ENCODE measurements around the gene IL19.

IL19 gene

DNA sequence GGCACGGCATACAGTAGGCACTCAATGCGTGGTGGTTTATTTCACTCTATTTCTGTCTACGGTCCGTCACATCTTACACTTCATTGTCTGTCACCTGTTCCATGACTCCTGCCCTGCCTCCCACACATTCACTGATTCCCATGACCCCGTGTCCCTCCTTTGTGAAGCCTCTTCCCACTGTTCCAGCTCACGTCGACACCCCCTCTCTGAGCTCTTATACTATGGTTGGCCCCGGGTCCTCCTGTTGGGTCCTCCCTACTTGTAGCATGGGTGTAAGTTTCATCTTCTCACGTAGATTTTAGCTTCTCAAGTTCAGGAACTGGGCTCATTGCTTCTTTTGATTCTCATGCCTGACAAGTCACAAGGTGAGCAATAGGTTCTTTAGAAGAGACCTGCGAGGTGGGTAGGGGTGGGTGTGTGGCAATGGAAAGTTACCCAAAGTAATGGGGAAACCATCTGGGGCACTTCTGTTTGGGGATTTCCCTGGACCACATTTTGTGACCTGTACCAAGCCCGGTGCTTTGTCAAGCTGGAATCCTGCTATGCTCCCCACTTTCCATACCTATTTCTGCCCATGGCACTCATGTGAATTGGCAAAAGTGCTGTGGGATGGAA lies 23.8 kb downstream of the IL19 start:
- ChIA-PET CTCF (interaction anchor here (0.6 to 1.4 kb wide), 2 partner anchors 17 to 69 kb away, joined by 3 to 5 read pairs; no protein-coding TSS in a partner anchor), POLR2A (no interaction called here)
- TF ChIP-seq, protein P1, sequence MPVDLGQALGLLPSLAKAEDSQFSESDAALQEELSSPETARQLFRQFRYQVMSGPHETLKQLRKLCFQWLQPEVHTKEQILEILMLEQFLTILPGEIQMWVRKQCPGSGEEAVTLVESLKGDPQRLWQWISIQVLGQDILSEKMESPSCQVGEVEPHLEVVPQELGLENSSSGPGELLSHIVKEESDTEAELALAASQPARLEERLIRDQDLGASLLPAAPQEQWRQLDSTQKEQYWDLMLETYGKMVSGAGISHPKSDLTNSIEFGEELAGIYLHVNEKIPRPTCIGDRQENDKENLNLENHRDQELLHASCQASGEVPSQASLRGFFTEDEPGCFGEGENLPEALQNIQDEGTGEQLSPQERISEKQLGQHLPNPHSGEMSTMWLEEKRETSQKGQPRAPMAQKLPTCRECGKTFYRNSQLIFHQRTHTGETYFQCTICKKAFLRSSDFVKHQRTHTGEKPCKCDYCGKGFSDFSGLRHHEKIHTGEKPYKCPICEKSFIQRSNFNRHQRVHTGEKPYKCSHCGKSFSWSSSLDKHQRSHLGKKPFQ (tag by site-specific recombination; IDR thresholded peaks at IDR 0.05) = no peak
- no peak for TF ChIP-seq ZFP3 (tag by site-specific recombination; IDR thresholded peaks at IDR 0.05; ENCODE audit: low read depth)
- no peak for TF ChIP-seq SP7 (tag by site-specific recombination; IDR thresholded peaks at IDR 0.05)
- no peak for TF ChIP-seq ZNF211 (tag by site-specific recombination; IDR thresholded peaks at IDR 0.05; ENCODE audit: low read depth)
- TF ChIP-seq ZNF311 (tag by site-specific recombination; IDR thresholded peaks at IDR 0.05; ENCODE audit: borderline replicate concordance) = no peak
- Histone ChIP-seq H3K27ac (ENCODE audit: extremely low read depth, low read depth, low read length) (no peak overlapping the region), H3K4me3 (ENCODE audit: low read depth, low read length) (no peak overlapping the region), H3K4me1 (ENCODE audit: control insufficient read depth, insufficient read depth, low read length) (no peaks in the 10 kb centered on the region), H3K36me3 (ENCODE audit: control insufficient read depth in 2 of 2, insufficient read depth in 1 of 2, low read length in 2 of 2) (no peaks in the 10 kb centered on the region), H3K9me3 (ENCODE audit: control insufficient read depth, insufficient read depth, low read depth, low read length) (no peaks in the 10 kb centered on the region)

DNA sequence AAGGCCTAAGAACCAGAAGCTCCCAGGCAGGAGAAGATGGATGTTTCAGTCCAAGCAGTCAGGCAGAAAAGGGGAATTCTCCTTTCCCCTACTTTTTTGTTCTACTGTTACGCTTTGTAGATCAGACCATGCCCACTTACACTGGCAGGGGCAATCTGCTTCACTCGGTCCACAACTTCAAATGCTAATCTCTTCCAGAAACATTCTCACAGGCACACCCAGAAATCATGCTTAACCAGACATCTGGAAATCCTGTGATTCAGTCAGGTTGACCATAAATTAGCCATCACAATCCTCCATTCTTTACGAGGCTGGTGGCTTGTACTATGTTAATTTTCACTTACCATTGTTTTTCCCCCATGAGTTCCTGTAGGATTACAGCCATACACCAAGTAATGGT lies 25.5 kb downstream of the IL19 start:
- no peaks in the 10 kb centered on the region for H3K4me1 ChIP-seq (ENCODE audit: control insufficient read depth, insufficient read depth, low read length)
- no peaks in the 10 kb centered on the region for H3K9me3 ChIP-seq (ENCODE audit: control insufficient read depth, insufficient read depth, low read depth, low read length)
- no peak for TF ChIP-seq IKZF3 (tag by site-specific recombination; IDR thresholded peaks at IDR 0.05)
- TF ChIP-seq, protein P2, sequence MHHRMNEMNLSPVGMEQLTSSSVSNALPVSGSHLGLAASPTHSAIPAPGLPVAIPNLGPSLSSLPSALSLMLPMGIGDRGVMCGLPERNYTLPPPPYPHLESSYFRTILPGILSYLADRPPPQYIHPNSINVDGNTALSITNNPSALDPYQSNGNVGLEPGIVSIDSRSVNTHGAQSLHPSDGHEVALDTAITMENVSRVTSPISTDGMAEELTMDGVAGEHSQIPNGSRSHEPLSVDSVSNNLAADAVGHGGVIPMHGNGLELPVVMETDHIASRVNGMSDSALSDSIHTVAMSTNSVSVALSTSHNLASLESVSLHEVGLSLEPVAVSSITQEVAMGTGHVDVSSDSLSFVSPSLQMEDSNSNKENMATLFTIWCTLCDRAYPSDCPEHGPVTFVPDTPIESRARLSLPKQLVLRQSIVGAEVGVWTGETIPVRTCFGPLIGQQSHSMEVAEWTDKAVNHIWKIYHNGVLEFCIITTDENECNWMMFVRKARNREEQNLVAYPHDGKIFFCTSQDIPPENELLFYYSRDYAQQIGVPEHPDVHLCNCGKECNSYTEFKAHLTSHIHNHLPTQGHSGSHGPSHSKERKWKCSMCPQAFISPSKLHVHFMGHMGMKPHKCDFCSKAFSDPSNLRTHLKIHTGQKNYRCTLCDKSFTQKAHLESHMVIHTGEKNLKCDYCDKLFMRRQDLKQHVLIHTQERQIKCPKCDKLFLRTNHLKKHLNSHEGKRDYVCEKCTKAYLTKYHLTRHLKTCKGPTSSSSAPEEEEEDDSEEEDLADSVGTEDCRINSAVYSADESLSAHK (tag by site-specific recombination; IDR thresholded peaks at IDR 0.05) = no peak
- no peak for TF ChIP-seq ZNF76 (tag by site-specific recombination; IDR thresholded peaks at IDR 0.05; ENCODE audit: borderline replicate concordance, low read depth)
- TF ChIP-seq, protein P3, sequence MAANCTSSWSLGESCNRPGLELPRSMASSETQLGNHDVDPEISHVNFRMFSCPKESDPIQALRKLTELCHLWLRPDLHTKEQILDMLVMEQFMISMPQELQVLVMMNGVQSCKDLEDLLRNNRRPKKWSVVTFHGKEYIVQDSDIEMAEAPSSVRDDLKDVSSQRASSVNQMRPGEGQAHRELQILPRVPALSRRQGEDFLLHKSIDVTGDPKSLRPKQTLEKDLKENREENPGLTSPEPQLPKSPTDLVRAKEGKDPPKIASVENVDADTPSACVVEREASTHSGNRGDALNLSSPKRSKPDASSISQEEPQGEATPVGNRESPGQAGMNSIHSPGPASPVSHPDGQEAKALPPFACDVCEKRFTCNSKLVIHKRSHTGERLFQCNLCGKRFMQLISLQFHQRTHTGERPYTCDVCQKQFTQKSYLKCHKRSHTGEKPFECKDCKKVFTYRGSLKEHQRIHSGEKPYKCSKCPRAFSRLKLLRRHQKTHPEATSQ (tag by site-specific recombination; IDR thresholded peaks at IDR 0.05) = no peak
- no peak for TF ChIP-seq ZNF426 (tag by site-specific recombination; IDR thresholded peaks at IDR 0.05)
- no peak for TF ChIP-seq KLF7 (tag by site-specific recombination; IDR thresholded peaks at IDR 0.05; ENCODE audit: borderline replicate concordance)
- TF ChIP-seq WT1 (tag by site-specific recombination; IDR thresholded peaks at IDR 0.05) = no peak
- TF ChIP-seq, protein P4, sequence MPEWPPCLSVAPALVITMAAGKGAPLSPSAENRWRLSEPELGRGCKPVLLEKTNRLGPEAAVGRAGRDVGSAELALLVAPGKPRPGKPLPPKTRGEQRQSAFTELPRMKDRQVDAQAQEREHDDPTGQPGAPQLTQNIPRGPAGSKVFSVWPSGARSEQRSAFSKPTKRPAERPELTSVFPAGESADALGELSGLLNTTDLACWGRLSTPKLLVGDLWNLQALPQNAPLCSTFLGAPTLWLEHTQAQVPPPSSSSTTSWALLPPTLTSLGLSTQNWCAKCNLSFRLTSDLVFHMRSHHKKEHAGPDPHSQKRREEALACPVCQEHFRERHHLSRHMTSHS (tag by site-specific recombination; IDR thresholded peaks at IDR 0.05) = no peak
- TF ChIP-seq FEZF1 (tag by site-specific recombination; IDR thresholded peaks at IDR 0.05) = no peak
- no peak overlapping the region for H3K27ac ChIP-seq (ENCODE audit: extremely low read depth, low read depth, low read length)
- POLR2A ChIA-PET = no interaction called here
- H3K4me3 ChIP-seq (ENCODE audit: low read depth, low read length) = no peak overlapping the region
- CTCF ChIA-PET = interaction anchor here (0.6 to 1.4 kb wide), 2 partner anchors 71 to 703 kb away, joined by 3 to 5 read pairs; no protein-coding TSS in a partner anchor
- no peaks in the 10 kb centered on the region for H3K36me3 ChIP-seq (ENCODE audit: control insufficient read depth in 2 of 2, insufficient read depth in 1 of 2, low read length in 2 of 2)

DNA sequence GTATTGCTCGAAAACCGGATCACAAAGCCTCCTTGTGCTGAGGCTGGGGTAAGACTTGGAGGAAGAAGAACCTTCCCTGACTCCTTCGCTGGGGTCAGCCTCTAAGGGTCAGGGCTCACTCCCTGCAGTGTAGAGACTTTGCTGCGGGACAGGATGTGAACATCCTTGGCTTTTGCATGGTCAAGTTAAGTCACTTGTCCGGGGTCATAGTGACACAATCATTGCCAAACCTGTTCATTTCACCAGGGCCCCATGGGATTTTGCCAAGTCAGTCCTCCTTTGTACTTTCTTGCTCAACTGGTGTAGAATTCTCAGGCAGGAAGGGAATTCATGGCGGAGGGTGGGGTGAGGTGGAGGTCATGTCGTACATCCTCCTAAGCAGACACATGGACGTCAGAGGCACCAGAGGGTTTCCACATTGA lies 26.4 kb downstream of the IL19 start:
- H3K9me3 ChIP-seq (ENCODE audit: control insufficient read depth, insufficient read depth, low read depth, low read length) = no peaks in the 10 kb centered on the region
- CTCF ChIA-PET = interaction anchor here (0.6 to 3.0 kb wide), 3 partner anchors 11 to 608 kb away, joined by 8 to 10 read pairs (median 8); no protein-coding TSS in a partner anchor
- H3K36me3 ChIP-seq (ENCODE audit: control insufficient read depth in 2 of 2, insufficient read depth in 1 of 2, low read length in 2 of 2) = no peaks in the 10 kb centered on the region
- no peaks in the 10 kb centered on the region for H3K4me1 ChIP-seq (ENCODE audit: control insufficient read depth, insufficient read depth, low read length)
- H3K27ac ChIP-seq (ENCODE audit: extremely low read depth, low read depth, low read length) = no peak overlapping the region
- POLR2A ChIA-PET = no interaction called here
- H3K4me3 ChIP-seq (ENCODE audit: low read depth, low read length) = no peak overlapping the region
- no peak for TF ChIP-seq ZNF48 (tag by site-specific recombination; IDR thresholded peaks at IDR 0.05)
- no peak for TF ChIP-seq ZNF658 (tag by site-specific recombination; IDR thresholded peaks at IDR 0.05)
- TF ChIP-seq ZFP69B (tag by site-specific recombination; IDR thresholded peaks at IDR 0.05) = no peak
- TF ChIP-seq GFI1B (tag by site-specific recombination; IDR thresholded peaks at IDR 0.05) = no peak
- no peak for TF ChIP-seq ZNF140 (tag by site-specific recombination; IDR thresholded peaks at IDR 0.05)
- TF ChIP-seq, protein P3 (tag by site-specific recombination; IDR thresholded peaks at IDR 0.05) = no peak
- TF ChIP-seq ZNF514 (tag by site-specific recombination; IDR thresholded peaks at IDR 0.05) = no peak
- no peak for TF ChIP-seq ZNF302 (tag by site-specific recombination; IDR thresholded peaks at IDR 0.05; ENCODE audit: low read depth)
- TF ChIP-seq ZNF621 (tag by site-specific recombination; IDR thresholded peaks at IDR 0.05) = no peak
